Psoas muscle (tissue), 8 donors: ENCODE results near the gene PAAF1. TPM values are rescaled to one million over a fixed set of nuclear protein-coding genes. Genes with fewer than 3 reads are reported as not detected.

Source experiments
- ATAC-seq, 4 donors: fragments of 200-7000 bp; cut with Tn5 transposase; one replicate each; pipeline ENCODE4 v1.9.1; 2020; ENCODE audit warnings: moderate library complexity in 3 of 4, mild to moderate bottlenecking in 2 of 4
- DNase-seq, 2 donors: peaks; one replicate each; pipeline ENCODE4 v3.0.0-alpha.2; 2020
- H3K27ac ChIP-seq: fragments of 200-600 bp; one replicate; pipeline ENCODE4 v1.8.0; 2022
- H3K27me3 ChIP-seq, 3 donors: fragments of 200-600 bp in 1 of 3; one replicate each; pipeline versions ENCODE4 v1.6.1 to v1.8.0; 2013 to 2022; ENCODE audit warnings: low read length in 2 of 3, mild to moderate bottlenecking in 2 of 3, moderate library complexity in 1 of 3; ENCODE audit not compliant: insufficient read depth in 3 of 3
- H3K36me3 ChIP-seq, 2 donors: fragments of 200-600 bp in 1 of 2; one replicate each; pipeline versions ENCODE4 v1.6.1 to v1.8.0; 2013 to 2022; ENCODE audit warnings: low read depth in 1 of 2, mild to moderate bottlenecking in 1 of 2, moderate library complexity in 1 of 2; ENCODE audit not compliant: insufficient read depth in 1 of 2
- H3K4me1 ChIP-seq: fragments of 200-600 bp; one replicate; pipeline ENCODE4 v1.8.0; 2022
- H3K4me3 ChIP-seq: fragments of 200-600 bp; one replicate; pipeline ENCODE4 v1.8.0; 2022; ENCODE audit warnings: mild to moderate bottlenecking
- H3K9me3 ChIP-seq: fragments of 200-600 bp; one replicate; pipeline ENCODE4 v1.8.0; 2022
- CTCF ChIP-seq: fragments of 200-600 bp; IDR thresholded peaks from one replicate; pipeline ENCODE4 v1.8.0; 2022; ENCODE audit warnings: antibody characterized with exemption
- WGBS, 3 donors: extraction: QIAGEN DNeasy Blood & Tissue Kit; methylation state at CpG; one replicate each; pipeline versions ENCODE4 v1.1.6 to v1.1.7; 2013; 5-methylcytosine and 5-hydroxymethylcytosine counted together
- intact Hi-C, 2 donors: fragments of 100-400 bp; cut with DNase I; formaldehyde crosslinking; loops; one replicate each; pipeline versions ENCODE4 v1.11.0 to v1.14.2; 2022
- polyA plus RNA-seq, 3 donors: library from polyadenylated mRNA; stranded (reverse); fragments of 200-250 nt; gene quantifications; one replicate each; pipeline ENCODE4 v1.2.3, GENCODE V29; 2013
- total RNA-seq, 4 donors: library from RNA; stranded (reverse); fragmentation: NEBNext Ultra II Directional in 2 of 4; extraction: Animal tissue kit (Norgen Biotek cat#: 25700) in 2 of 4; gene quantifications; one replicate each; pipeline versions ENCODE4 v1.2.1 to v1.2.4, GENCODE V29; 2021 to 2023
- donor health status: healthy with polysubstance abuse.
- donor health status: DM: no; HTN: no; CAD: no; lungs with moderate emphysema.
- donor health status: Bipolar disorder and iron deficiency.
- donor health status: healthy.
- donor health status: DM: yes; HTN: yes; CAD: no.
- donor health status: DM: no; HTN: no; CAD: no.
- donor health status: DM: no; HTN: no; CAD: no.
- donor health status: DM: yes; HTN: yes; CAD: no.

Gene PAAF1
- total and polyA plus RNA-seq, 7 donors, result 6.6 to 12.0 (median 9.3) TPM

DNA sequence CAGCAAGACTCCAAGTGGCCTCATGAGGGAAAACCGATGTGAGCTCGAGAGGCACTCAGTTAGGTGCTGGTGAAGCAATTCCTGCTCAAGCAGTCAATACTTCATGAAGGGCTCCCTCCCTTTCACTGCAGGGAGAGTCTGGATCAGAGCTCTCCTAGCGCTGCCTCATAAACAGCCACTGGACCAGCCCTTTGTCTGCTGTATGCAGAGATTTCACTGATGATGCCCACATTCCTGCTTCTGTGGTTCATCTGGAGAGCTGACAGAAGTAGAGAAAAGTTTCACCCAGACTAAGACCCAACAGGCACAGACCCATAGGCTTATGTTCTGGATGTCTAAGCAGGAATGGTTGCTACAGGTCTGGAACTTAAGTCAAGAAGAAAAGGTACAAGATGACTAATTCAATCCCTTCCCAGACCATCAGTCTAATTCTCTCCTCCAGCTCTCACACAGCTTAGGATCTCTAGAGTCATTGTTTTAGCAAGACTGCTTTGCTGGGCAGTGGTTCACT, 101.8 kb downstream of the PAAF1 start:
- DNase-seq, result peak in 1 of 2 donors; percentile 12
- peaks cover 15% of the 10 kb centered on the region for H3K4me1 ChIP-seq
- H3K4me3 ChIP-seq, result no peak overlapping the region
- peaks cover 0 to 70% of the 10 kb centered on the region in 2 donors for H3K36me3 ChIP-seq
- WGBS, 3 donors, result 90 to 98% (median 94%) methylated on average over 3 of the region's 3 CpGs
- ATAC-seq, result no peak
- no peak overlapping the region for H3K27ac ChIP-seq
- no peak for TF ChIP-seq CTCF
- H3K27me3 ChIP-seq, result no peaks in the 10 kb centered on the region
- intact Hi-C loops, result no loop called here
- H3K9me3 ChIP-seq, result no peaks in the 10 kb centered on the region

DNA sequence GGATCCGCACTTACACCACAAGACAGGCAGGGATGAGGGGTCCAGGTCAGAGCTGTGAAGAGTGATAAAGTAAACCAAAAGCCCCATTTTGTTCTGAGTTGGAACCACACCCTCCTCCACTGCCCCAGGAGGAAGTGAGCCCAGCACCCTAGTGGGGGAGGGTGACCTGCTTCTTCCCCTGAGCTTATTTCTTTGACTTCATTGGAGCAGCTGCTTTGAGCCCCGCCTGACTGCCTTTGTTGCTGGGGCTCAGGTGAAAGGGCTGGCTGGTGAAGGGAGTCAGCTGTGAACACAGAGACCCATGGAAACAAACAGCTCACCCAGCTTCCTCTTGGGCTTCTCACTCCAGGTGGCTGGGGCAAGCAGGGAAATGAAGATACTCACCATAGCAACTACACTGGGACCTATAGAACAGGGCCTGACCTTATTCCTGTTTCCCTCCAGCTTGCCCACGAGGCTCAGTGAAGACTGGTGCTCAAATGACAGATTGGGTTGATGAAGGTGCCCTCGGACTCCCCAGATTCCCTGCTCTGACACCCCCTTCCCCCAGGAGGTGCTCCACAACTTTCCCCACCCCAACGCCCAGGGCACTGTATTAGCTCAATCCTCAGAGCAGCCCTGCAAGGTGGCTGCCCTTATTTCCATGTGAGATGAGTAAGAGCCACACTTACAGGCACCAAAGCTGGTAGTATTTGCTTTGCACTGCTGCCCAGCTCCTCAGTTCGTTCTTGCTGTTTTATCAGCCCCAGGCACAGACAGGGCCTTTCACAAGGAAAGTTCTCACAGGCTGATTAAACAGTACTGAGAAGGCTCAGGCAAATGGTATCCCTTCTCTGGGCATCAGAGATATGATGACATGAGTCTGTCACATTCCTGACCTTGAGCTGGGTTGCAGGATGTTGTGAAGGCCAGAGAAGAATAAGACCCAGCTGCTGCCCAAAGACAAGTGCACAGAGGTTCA, 103.5 kb downstream of the PAAF1 start:
- no peak for TF ChIP-seq CTCF
- WGBS, 3 donors, result 76 to 88% (median 77%) methylated on average over 6 of the region's 6 CpGs
- H3K4me3 ChIP-seq, result peak overlapping the region; percentile 71
- ATAC-seq (no peak), DNase-seq (peak; percentile 39 to 63)
- no peaks in the 10 kb centered on the region for H3K9me3 ChIP-seq
- H3K36me3 ChIP-seq, result peaks cover 0 to 58% of the 10 kb centered on the region in 2 donors
- H3K4me1 ChIP-seq, result peaks cover 25% of the 10 kb centered on the region
- H3K27me3 ChIP-seq, result no peaks in the 10 kb centered on the region
- H3K27ac ChIP-seq, result peak overlapping the region; percentile 92
- intact Hi-C loops, result loop anchor here in 1 of 2 donors (5.0 kb wide), 1 partner anchor 42 kb away; no protein-coding TSS in a partner anchor

Other genes with a start within 250 kb of the PAAF1 start
- 10 to 100 TPM in 2 of 4 donors, 1 to 10 TPM in 2; 8.1 to 13.7 (median 9.9) TPM for gene PLEKHB1, start 230.4 kb upstream of the PAAF1 start, total RNA-seq
- gene PLEKHB1, start 230.4 kb upstream of the PAAF1 start, polyA plus RNA-seq, result 10 to 100 TPM in 1 of 3 donors, 1 to 10 TPM in 1, under 1 TPM in 1; 0.33 to 10.4 (median 5.2) TPM
- gene RAB6A, start 115.9 kb upstream of the PAAF1 start, total RNA-seq, result 10 to 100 TPM; 74.9 to 88.2 (median 86.9) TPM
- gene RAB6A, start 115.9 kb upstream of the PAAF1 start, polyA plus RNA-seq, result 100 to 1,000 TPM in 1 of 3 donors, 10 to 100 TPM in 2; 49.4 to 117 (median 58.4) TPM
- gene MRPL48, start 89.1 kb upstream of the PAAF1 start, total RNA-seq, result 10 to 100 TPM; 23.8 to 35.2 (median 24.7) TPM
- gene MRPL48, start 89.1 kb upstream of the PAAF1 start, polyA plus RNA-seq, result 10 to 100 TPM; 26.4 to 31.9 (median 31.5) TPM
- gene COA4, start 153 bp upstream of the PAAF1 start, total RNA-seq, result 10 to 100 TPM; 59.6 to 74.8 (median 68.2) TPM
- gene COA4, start 153 bp upstream of the PAAF1 start, polyA plus RNA-seq, result 100 to 1,000 TPM in 2 of 3 donors, 10 to 100 TPM in 1; 59.3 to 138 (median 104) TPM
- gene DNAJB13, start 74.0 kb downstream of the PAAF1 start, total RNA-seq, result not detected
- gene DNAJB13, start 74.0 kb downstream of the PAAF1 start, polyA plus RNA-seq, result under 1 TPM in 1 of 3 donors, not detected in 2; 0.03 TPM
- gene UCP2, start 105.8 kb downstream of the PAAF1 start, total RNA-seq, result 10 to 100 TPM; 40.8 to 99.5 (median 66.1) TPM
- 10 to 100 TPM; 11.8 to 90.6 (median 89.6) TPM for gene UCP2, start 105.8 kb downstream of the PAAF1 start, polyA plus RNA-seq
- gene UCP3, start 132.1 kb downstream of the PAAF1 start, total RNA-seq, result 100 to 1,000 TPM in 3 of 4 donors, 10 to 100 TPM in 1; 53.8 to 299 (median 169) TPM
- 100 to 1,000 TPM in 2 of 3 donors, 1 to 10 TPM in 1; 8.9 to 587 (median 330) TPM for gene UCP3, start 132.1 kb downstream of the PAAF1 start, polyA plus RNA-seq